GM21723 (cell line): Measurements from ENCODE around the gene FGFR2.
A peak's percentile ranks its signal among the peaks of the same experiment; 100 is the strongest.

Source experiments
- ATAC-seq: cut with Tn5 transposase; IDR thresholded peaks from one replicate; pipeline ENCODE4 v1.9.1; 2021; ENCODE audit warnings: mild to moderate bottlenecking, moderate library complexity; ENCODE audit not compliant: unreplicated experiment

The FGFR2 gene

DNA sequence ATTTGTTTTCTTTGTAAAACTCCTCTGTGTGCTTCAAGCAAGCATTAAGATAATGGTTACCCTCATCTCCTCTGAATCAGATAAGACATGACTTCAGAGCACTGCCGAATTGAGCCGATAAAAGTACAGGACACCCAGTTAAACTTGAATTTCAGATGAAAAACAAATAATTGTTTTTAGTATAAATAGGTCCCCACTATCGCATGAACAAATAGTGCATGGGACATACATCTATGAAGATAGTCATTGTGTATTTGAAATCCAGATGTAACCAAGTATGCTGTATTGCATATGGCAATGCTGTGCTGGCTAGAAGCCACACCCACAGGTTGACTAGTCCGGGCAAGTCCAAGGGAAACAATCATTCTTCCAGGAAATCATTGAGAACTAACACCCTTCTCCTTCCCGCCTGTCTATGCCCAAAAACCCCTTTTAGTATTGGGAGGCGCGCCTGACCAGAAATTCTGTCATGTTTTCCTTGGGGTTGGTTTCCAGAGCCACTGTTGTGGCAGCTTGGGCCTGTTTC is 12.6 kb upstream of the FGFR2 start:
- ATAC-seq, result no peak

DNA sequence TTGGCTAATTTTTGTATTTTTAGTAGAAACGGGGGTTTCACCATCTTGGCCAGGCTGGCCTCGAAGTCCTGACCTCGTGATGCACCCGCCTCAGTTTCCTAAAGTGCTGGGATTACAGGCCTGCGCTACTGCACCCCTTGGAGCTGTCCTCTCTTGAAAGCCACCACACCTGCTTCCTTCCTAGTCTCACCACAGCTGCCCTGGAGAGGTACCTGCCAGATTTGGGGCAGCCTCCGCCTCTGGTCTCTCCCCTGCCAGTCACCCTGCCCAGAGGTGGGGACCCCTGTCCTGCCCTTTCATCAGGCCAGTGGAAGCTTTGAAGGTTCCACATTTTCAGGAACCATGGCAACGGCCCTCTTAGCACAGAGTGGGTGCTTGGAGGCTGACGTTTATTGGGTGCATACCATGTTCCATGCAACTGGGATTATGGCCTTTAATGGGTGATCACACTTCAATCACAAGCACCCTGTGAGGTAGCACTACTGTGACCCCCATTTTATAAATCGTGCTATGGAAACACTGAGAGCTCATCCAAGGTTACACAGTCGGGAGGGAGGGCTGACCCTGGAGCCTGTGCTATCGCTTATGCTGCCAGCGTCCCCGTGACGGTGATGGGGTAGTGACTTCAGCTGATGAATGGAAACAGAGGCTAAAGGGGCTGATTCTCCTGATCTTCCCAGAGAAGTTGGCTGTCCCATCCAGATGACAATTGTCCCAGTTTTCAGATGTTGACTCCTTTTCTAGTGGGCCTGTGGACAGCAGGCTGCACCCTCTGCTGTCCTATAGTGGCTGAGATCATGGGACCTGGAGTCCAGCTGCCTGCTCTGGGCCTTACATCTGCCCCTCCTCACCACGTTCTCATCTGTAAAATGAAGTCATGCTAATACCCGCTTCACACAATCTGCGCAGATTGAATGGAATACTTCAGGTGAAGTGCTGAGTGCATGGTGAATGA is 11.5 kb upstream of the FGFR2 start:
- ATAC-seq, result no peak

DNA sequence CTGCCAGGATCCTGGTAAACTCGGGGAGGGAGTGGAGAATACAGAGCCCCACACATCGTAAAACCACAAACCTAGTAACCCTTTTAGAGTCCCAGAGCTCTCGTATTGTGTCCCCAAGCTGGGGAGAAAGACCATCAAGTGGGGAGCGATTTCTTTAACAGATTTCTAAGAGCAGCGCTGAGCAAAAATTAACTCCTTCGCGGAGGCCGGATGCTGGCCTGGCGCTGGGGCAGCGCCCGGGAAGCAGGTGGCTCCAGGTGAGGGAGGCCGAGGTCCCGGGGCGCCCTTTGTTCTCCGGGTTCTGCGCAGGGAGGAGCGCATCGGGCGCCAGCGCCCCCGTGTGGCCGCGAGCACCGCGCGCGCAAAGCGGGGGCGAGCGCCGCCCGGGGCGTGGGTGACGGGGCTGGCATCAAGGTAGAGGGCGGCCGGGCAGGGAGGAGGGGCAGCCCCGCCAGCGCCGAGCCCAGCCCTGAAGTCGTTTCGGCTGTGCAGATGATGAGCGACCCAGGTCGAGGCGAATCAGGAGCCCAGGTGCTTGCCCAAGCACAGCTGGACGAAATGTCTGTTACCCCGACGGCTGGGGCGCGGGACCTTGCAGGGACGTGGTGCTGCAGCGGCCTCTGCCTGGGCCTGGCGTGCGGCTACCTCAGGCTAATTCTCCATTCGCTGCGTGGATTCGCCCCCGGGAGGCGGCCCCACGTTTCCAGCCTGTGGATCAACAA is 10.4 kb upstream of the FGFR2 start:
- peak; percentile 83 for ATAC-seq

DNA sequence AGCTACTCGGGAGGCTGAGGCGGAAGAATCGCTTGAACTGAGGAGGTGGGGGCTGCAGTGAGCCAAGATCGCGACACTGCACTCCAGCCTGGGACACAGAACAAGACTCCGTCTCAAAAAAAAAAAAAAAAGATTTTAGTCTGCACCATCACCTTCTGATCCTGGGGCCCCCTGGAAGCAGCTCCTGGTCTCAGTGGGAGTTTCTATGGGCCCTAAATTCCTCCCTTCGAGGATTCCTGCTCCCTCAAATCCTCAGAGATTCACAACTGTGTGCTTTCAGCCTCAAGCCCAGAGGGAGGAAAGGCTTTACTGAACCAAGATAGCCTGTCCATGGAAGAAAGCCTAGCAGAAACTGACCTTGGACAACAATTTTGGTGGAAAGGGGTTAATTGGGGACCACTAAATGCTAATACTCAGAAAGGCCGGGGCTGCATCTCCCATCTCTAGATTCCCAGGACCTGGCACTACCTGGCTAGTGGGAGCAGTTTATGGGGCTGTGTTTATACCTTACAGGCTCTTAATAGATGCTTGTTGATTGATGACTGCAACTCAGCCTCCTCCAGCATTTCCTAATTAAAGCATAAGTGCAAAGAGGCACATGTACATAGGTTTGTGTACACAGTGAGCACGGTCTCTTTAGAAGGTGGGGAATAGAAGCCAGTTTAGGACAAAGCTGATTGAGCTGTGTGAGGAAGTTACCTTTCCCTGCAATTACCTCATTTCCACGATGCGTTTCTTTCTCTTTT is 9.2 kb upstream of the FGFR2 start:
- ATAC-seq, result no peak

DNA sequence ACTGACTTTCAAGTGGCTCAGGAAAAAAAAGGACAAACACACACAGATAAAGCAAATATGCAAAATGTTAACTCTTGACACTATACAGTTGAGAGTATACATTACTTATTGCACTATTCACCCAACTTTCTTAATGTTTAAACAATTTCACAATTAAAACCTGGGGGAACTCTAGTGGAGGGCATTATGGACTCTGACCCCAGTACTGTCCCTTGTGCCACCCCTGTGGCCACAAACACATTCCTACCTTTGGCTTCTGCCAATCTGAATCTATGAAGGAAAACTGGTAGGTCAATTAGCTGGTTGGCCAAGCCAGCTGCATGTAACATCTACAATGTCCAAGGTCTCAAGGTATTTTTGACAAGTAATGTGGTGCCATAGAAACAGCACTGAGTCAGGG is 7.5 kb upstream of the FGFR2 start:
- ATAC-seq, result no peak

DNA sequence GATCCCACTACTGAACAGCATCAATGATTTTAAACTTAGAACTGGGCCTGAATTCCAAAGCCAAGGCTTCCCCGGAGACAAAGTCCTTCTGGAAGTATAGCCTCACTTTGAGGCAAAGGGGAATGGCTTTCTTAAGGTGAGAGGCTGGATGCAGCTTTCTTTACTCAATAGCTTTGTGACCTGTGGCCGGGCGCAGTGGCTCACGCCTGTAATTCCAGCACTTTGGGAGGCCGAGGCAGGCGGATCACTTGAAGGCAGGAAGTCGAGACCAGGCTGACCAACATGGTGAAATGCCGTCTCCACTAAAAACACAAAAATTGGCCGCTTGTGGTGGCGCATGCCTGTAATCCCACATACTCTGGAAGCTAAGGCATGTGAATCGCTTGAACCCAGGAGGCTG is 3.2 kb upstream of the FGFR2 start:
- no peak for ATAC-seq

DNA sequence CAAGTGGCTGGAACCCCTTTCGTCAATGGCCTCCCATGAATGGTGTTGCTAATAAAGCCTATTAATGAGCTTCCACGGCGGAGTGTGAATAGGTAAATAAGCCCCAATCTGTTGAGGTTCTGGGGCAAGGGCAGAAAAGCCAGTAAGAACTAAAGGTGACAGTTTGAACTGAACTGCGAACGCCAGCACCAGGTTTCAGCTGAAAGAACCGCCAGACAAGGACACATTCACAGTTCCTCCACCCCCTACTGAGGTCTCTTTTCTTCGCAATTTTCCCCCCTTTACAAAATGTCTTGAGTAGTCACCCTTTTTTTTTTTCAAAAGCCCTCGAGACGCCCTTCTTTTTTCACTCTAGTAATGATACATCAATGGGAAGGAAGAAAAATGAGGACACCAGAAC is 2.4 kb upstream of the FGFR2 start:
- ATAC-seq, result no peak

DNA sequence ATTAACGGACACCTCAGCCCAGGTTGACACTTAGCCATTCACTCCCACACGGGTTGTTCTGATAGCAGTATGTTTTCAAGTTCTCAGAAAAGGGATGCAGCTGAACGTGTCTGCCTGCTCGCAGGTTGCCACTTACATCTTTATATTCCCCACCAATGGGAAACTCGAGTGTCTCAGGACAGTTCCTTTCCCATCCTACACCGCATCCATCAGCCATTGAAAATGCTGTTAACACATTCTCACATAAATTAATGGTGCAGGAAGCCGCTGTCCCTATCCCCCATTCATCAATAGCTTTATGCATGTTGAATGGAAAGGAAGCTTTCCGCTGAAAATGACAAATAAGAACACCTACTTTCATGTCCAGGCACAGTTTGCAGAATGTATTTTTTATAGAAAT is 1.7 kb upstream of the FGFR2 start:
- ATAC-seq, result no peak

DNA sequence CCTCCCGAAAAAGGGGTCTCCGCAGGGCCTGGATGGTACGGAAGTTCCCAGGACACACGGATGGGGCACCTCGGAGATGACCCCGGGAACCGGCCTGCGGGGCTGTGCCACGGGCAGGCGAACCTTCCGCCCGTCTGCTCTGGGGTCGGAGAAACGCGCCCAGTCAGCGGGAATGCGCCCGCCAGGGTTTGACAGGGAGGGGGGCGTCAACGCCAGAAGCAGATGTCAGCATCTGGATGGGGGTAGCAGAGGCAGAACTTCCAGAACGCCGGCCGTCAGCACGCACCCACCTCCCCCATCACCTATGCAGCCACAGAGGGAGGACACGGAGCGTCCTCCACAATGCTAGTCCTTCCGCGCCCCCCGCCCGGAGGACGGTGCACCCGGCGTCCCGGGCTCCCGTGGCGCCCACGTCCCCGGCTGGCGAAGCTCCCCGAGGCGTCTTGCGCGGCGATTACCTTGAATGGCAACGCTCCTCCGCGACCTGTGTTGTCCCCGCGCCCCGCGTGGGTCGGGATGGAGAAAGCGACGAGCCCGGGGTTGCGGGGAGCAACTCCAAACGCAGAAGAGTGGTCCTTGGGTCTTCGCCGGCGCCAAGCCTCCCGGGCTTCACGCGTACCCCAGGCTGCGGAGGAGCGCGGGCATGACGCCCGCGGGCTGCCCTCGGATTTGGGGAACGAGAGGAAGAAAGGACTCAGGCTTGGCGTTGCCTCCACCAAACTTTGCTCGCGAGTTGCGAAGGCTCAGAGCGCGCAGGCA is 561 bp downstream of the FGFR2 start:
- ATAC-seq, result no peak

DNA sequence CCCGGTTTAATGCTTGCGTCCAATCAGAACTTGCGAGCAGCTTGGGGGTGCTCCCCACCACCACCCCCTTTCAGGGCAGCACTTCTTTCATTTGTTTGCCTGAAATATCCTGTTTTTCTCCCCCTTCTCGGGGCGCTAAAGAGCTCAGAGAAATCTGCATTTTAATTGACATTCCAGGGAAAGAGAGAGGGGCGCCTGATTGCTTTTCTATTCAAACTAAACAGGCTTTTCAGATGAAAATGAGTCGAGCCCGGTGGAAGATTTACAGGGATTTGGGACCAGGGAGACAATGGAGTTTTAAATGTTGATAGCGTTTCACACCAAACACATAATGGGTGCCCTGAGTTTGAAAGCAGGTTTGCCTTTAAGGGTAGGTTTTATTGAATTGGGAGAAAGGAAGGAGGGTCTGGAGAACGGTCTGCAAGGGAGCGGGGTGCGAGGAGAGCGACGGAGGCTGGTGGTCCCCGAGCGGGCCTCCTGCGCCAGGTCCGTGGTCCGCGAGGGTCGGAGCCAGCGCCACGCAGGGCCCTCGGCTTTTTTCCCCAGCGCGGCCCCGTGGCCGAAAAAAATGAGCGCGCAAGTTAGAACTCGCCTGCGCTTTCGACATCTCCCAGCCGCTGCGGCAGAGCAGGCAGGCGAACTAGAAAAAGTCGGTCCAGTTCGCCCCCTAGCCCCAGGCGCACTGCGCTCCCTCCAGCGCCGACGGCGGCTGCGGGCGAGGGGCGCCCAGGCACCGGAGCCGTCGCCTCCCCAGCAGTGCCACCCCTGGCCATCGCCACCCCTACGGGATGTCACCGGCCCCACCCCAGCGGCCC is 1.3 kb downstream of the FGFR2 start:
- no peak for ATAC-seq

DNA sequence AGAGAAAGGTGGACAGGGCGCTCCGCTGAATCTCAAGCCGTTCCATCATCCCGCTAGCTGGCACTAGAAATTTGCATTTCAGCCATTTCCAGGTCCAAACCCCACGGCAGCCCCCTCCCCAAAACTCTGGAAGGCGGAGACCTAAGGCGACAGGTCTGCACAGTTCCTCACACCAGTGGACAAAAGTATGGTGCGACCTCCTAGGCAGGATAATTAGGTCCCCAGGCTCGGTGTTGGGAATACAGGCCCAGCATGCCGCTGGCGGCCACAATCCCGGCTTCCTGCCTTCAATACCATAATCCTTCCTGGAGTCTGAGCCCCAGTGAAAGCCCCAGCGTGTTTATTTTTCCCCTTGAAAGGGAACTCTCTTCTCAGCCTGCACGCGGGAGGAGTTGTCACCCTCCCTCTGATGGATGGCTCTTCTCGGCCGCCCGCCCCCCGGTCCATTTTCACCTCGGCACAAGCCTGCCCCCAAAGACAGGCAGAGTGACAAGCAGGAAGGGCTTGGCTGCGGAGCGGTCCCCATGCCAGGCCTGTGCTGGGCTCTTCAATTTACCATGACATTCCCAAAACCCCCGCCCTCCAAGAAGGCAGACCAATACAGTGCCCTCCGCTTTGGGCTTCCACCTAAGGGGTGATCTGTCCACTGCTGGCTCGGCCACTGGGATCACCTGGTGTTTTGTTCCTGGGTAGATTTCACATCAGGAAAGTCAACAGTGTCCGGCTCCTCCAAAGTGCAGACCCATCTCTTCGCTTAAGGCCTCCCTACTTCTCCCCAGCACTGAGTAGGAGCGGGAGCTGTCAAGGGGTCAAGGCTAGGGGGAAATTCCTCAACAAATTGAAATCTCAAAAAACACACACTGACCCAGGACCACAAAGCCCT is 2.2 kb downstream of the FGFR2 start:
- no peak for ATAC-seq

DNA sequence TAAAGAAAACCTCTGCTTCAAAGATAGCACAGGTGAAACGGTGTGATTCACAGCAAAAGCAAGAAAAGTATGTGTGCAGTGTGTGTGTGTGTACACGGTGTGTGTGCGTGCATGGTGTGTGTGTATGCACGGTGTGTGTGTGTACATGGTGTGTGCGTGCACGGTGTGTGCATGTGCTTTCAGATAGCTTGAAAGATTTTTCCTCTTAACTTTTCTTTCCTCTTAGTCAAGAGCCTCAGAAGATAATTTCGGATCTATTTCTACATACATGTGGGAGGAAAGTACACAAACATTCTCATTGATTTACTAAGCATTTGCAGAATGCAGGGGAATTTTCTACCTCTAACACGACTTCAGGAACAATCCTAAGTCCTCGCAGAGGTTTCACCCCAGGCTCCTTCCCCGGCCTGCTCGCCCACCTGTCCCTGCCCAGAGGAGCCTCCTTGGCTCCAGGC is 2.9 kb downstream of the FGFR2 start:
- no peak for ATAC-seq

DNA sequence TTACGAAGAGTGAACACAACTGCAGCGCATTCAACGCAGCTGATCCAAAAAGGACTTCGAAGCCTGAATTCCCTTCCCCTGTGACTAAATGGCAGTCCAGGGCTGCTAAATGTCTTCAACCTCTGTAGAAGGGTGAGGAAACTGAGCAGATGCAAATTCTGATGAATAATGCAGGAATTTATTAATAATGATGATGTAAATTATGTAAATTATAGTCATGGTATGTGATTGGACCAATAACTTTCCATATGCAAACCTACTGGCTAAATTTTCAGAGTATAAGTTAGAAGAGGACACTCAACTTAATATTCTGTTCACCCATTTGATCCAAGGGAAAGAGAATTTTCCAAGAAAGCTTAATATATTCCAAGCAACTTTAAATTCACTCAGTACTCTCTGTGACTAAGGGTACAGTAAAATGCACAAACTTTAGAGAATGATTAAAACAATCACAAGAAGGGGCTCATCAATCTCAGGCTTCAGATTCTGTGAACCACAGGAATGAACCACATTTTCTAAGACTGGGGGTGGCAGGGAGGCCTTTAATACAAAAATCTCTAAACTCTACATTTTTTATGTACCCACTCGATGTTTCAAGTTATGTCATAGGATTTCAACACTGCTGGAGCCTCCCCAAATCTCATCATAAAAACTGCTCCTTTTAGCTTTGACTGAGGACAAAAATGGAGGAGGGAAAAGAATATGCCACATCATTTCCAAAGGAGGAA is 3.5 kb downstream of the FGFR2 start:
- no peak for ATAC-seq

DNA sequence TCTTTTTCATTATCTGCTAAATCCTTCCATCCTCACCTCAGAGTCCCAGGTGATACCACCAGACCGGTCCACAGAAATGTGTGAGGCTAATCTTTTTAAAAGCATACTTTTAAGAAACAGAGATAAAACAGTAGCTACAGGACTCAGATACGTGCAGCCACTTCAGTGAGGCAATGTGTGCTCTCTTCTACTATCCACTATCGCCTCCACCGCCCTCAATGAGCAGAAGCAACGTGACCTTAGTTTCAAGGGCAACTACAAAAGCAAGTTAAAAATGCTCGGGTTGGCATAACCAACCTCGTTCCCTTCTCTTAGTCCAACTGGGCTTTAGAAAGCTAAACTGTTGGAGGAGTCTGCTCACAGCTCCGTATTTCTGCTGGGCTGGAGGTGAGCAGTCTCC is 4.2 kb downstream of the FGFR2 start:
- ATAC-seq, result no peak

DNA sequence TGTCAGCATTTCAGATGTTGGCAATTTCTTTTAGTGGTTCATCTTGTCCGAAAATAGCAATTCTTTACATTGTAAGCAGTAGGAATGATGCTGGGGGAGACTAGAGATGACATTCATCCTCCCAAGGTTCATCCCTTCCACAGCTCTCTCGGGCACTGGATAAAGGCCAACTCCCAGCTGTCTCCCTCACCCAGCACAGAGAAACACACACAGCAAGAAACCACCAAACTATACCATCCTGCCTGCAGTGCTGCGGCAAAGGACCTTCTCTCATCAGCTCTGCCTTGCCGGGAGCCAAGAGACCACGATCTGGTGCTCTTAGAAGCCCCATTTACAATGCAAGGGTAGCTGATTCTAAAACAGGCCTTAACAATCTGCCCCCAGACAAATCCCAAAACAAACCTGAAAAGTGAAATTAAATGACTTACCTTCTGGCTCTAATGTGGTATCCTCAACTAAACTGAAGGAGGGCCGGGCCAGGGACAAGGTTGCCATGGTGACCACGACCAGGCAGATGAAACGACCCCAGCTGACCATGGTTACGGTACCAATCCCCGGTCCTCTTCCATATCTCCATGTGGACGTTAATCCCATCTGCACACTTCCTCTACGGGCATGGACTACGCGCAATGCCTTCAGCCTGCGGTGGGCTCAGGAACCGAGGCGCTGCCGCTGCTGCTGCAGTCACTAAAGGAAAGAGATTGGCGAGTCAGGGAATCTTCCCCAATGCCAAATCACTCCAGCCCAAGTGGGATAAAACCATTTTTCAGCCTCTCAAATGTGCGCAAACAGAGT is 4.8 kb downstream of the FGFR2 start:
- ATAC-seq, result no peak

DNA sequence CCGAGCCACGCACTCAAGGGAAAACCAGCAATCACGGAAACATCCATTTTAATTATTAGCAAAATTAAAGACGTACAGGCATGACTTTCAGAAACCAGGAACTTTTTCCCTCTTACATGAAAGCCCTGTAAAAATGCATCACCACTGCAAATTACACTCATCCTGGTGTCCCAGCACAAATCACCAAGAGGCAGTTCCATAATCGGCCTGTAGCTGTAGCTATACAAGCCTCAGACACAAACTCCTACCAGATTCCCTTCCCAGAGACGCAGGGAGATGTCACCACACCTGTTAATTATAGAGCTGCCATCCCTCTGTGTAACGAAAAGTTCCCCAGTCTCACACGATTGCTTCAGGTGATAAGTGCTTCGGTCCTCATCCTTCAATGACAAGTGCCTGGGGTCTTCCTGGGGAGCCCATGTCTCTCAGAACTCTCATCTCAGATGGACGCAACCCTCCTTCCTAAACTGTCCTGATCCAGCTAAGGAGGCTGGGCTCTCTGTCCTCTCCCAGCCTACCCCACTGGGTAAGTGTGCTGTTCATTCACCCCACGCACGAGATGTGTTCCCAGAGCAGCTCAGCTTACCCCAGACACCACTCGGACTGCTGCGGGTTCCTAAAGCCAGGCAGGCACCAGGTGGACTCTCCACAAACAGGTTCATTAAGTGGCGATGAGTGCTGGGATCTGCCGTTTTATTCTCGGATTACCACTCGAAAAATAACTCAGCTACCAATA is 5.9 kb downstream of the FGFR2 start:
- ATAC-seq, result no peak
